Smooth muscle cell (in vitro differentiated cells): ENCODE data around the gene KIAA2012. TPM values are rescaled to one million over a fixed set of nuclear protein-coding genes. Genes with fewer than 3 reads are reported as not detected.

ENCODE experiments used
- DNase-seq: peaks from one replicate; lab custom pipeline; 2025; ENCODE audit not compliant: unreplicated experiment; lab: John Stamatoyannopoulos, UW
- H2AFZ ChIP-seq: fragments of 200-600 bp; sonication (generic); 2 replicates; pipeline ENCODE4 v1.6.0; 2016; ENCODE audit warnings: antibody characterized with exemption, low read depth, mild to moderate bottlenecking
- H3F3A ChIP-seq: fragments of 200-600 bp; sonication (generic); 2 replicates; pipeline ENCODE4 v1.6.0; 2017; ENCODE audit warnings: antibody characterized with exemption, low read depth
- H3K27ac ChIP-seq: fragments of 200-600 bp; sonication (generic); 2 replicates; pipeline ENCODE4 v1.5.1; 2016; ENCODE audit warnings: low read depth, mild to moderate bottlenecking
- H3K27me3 ChIP-seq: fragments of 200-600 bp; sonication (generic); 2 replicates; pipeline ENCODE4 v1.6.1; 2016; ENCODE audit warnings: low read depth, mild to moderate bottlenecking
- H3K36me3 ChIP-seq: fragments of 200-600 bp; sonication (generic); 2 replicates; pipeline ENCODE4 v1.5.1; 2016; ENCODE audit warnings: low read depth
- H3K4me1 ChIP-seq: fragments of 200-600 bp; sonication (generic); 2 replicates; pipeline ENCODE4 v1.5.1; 2016; ENCODE audit warnings: low read depth
- H3K4me2 ChIP-seq: fragments of 200-600 bp; sonication (generic); 2 replicates; pipeline ENCODE4 v1.6.0; 2016; ENCODE audit warnings: mild to moderate bottlenecking
- H3K4me3 ChIP-seq: fragments of 200-600 bp; sonication (generic); 2 replicates; pipeline ENCODE4 v1.5.1; 2016; ENCODE audit warnings: mild to moderate bottlenecking
- H3K79me2 ChIP-seq: fragments of 200-600 bp; sonication (generic); 2 replicates; pipeline ENCODE4 v1.6.0; 2016; ENCODE audit warnings: low read depth, mild to moderate bottlenecking
- H3K9ac ChIP-seq: fragments of 200-600 bp; sonication (generic); 2 replicates; pipeline ENCODE4 v1.6.0; 2016; ENCODE audit warnings: low read depth
- H3K9me3 ChIP-seq: fragments of 200-600 bp; sonication (generic); replicated peaks from 2 replicates; pipeline ENCODE4 v1.5.1; 2016; ENCODE audit warnings: low read depth
- H4K20me1 ChIP-seq: fragments of 200-600 bp; sonication (generic); 2 replicates; pipeline ENCODE4 v1.6.0; 2016; ENCODE audit warnings: low read depth
- WGBS: methylation state at CpG from one replicate; pipeline ENCODE4 v1.1.7; 2016; ENCODE audit warnings: low lambda C conversion rate; 5-methylcytosine and 5-hydroxymethylcytosine counted together
- polyA plus RNA-seq: library from polyadenylated mRNA; unstranded; fragments of >200 nt; fragmentation: Nextera tagmentation; extraction: Ambion mirVana; gene quantifications from 2 replicates; pipeline ENCODE4 v1.2.1, GENCODE V29; 2016
- total RNA-seq: library from RNA; depleted of rRNA; stranded (reverse); fragments of >200 nt; gene quantifications from 2 replicates; pipeline ENCODE4 v1.2.3, GENCODE V29; 2014
- TF ChIP-seq, protein P1 (sequence below): fragments of 200-600 bp; sonication (generic); IDR thresholded peaks from 2 replicates; pipeline ENCODE4 v1.5.1; 2017; ENCODE audit warnings: borderline replicate concordance, mild to moderate bottlenecking, antibody characterized with exemption; ENCODE audit not compliant: insufficient read depth, poor library complexity, severe bottlenecking

Gene KIAA2012
- total and polyA plus RNA-seq, 2 experiments from 2014 or later: not detected

DNA sequence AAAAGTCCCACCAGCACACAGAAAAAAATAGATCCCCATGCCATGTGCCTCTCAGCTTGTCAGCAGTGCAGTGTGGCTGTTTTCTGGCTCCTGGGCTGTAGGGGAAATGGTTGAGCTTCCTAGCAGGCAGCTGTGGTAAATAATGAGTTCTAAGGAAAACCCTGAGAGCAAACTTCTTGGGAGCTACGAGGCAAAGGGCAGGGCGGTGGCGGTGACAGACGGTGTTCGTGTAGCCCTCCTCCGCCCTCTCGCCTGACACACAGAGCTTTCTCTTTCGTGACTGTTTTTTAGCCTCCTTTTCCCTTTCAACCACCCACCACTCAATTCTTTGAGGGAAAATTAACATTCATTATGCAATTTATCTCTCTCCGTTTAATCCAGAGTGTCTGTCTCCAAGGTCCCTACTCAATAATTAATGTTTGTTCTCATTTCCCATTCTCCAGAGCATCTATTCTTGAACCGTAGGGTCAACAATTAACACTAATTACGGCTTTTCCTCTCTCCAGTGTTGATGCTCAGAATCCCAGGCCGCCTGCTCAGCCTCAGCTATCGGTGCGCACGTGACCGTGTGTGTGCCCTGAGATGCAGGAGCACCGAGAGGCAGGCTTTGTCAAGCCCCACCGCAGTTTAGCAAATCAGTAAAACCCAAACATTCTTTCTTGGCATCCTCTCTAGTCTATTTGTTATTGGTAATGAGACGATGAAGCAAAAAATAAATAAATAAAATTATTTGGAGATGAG, 50.1 kb downstream of the KIAA2012 start:
- Histone ChIP-seq H3K27ac (no peak overlapping the region), H3K4me2 (no peak overlapping the region)
- 64% methylated on average over 19 of the region's 19 CpGs for WGBS

DNA sequence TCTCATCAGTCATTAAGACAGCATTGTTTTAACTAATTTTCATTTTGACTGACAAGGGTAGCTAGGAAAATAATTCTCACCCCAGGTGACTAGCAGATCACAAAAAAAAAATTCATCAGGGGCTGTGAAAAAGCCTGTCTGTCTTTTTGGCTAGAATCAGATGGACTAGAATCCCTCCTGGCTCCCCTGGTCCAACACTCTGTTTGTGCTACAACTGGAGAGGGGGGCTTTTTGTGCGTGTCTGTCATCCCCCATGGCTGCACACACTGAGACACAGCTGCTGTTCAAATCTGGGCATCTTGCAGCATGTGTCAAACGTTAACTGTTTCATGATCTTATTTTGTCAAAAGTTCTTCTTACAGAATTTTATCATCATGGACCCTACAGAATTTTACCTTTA, 51.2 kb downstream of the KIAA2012 start:
- Histone ChIP-seq H3K4me1 (peaks cover 17% of the 10 kb centered on the region), H3F3A (no peaks in the 10 kb centered on the region), H3K36me3 (no peaks in the 10 kb centered on the region), H3K9me3 (no peaks in the 10 kb centered on the region), H3K79me2 (no peaks in the 10 kb centered on the region), H3K27ac (no peak overlapping the region), H2AFZ (no peak overlapping the region), H4K20me1 (no peaks in the 10 kb centered on the region), H3K4me3 (no peak overlapping the region), H3K4me2 (no peak overlapping the region), H3K27me3 (no peaks in the 10 kb centered on the region), H3K9ac (no peak overlapping the region)
- no peak for DNase-seq
- TF ChIP-seq, protein P1, sequence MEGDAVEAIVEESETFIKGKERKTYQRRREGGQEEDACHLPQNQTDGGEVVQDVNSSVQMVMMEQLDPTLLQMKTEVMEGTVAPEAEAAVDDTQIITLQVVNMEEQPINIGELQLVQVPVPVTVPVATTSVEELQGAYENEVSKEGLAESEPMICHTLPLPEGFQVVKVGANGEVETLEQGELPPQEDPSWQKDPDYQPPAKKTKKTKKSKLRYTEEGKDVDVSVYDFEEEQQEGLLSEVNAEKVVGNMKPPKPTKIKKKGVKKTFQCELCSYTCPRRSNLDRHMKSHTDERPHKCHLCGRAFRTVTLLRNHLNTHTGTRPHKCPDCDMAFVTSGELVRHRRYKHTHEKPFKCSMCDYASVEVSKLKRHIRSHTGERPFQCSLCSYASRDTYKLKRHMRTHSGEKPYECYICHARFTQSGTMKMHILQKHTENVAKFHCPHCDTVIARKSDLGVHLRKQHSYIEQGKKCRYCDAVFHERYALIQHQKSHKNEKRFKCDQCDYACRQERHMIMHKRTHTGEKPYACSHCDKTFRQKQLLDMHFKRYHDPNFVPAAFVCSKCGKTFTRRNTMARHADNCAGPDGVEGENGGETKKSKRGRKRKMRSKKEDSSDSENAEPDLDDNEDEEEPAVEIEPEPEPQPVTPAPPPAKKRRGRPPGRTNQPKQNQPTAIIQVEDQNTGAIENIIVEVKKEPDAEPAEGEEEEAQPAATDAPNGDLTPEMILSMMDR: no peak
- WGBS: 85% methylated on average over 2 of the region's 2 CpGs

More for the DNA sequence above, 50.1 kb downstream of the KIAA2012 start:
- H3K9me3 ChIP-seq: no peaks in the 10 kb centered on the region
- H4K20me1 ChIP-seq: no peaks in the 10 kb centered on the region
- TF ChIP-seq, protein P1: no peak
- H3K36me3 ChIP-seq: no peaks in the 10 kb centered on the region
- H3K79me2 ChIP-seq: no peaks in the 10 kb centered on the region
- H3K9ac ChIP-seq: no peak overlapping the region
- DNase-seq: no peak
- H3K4me3 ChIP-seq: no peak overlapping the region
- H3F3A ChIP-seq: no peaks in the 10 kb centered on the region
- H3K4me1 ChIP-seq: peaks cover 16% of the 10 kb centered on the region
- no peaks in the 10 kb centered on the region for H3K27me3 ChIP-seq
- H2AFZ ChIP-seq: no peak overlapping the region

DNA sequence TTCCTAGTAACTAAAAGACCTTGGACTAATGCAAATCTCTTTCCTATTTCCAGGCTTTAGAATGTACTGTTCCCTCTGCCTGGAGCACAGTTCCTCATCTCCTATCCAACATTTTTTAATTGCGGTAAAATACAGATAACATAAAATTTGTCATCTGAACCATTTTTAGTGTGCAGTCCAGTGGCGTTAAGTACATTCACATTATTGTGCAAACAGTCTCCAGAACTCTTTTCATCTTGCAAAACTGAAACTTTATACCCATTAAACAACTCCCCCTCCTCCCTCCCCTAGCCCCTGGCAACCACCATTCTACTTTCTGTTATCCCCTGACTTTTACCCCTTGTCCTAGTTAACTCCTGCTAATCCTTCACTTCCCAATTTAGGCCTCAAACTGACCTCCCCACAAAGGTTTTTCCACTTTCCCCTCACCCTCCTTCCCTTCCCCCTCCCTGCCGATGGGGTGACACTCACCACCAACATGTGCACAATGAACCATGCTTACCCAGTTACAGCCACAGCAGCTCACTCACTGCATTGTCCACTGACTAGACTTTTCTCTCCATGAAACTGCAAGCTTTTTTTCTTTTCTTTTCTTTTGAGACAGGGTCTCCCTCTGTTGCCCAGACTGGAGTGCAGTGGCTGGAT, 54.8 kb downstream of the KIAA2012 start:
- no peak overlapping the region for H3K9ac ChIP-seq
- H3K9me3 ChIP-seq: no peaks in the 10 kb centered on the region
- H3F3A ChIP-seq: no peaks in the 10 kb centered on the region
- H3K4me3 ChIP-seq: no peak overlapping the region
- DNase-seq: no peak
- H3K4me1 ChIP-seq: peaks cover 14% of the 10 kb centered on the region
- no peaks in the 10 kb centered on the region for H3K79me2 ChIP-seq
- H2AFZ ChIP-seq: no peak overlapping the region
- no peak overlapping the region for H3K4me2 ChIP-seq
- TF ChIP-seq, protein P1: no peak
- no peaks in the 10 kb centered on the region for H3K36me3 ChIP-seq
- H3K27me3 ChIP-seq: no peaks in the 10 kb centered on the region
- no peaks in the 10 kb centered on the region for H4K20me1 ChIP-seq
- H3K27ac ChIP-seq: no peak overlapping the region
- 70% methylated on average over 3 of the region's 3 CpGs for WGBS

DNA sequence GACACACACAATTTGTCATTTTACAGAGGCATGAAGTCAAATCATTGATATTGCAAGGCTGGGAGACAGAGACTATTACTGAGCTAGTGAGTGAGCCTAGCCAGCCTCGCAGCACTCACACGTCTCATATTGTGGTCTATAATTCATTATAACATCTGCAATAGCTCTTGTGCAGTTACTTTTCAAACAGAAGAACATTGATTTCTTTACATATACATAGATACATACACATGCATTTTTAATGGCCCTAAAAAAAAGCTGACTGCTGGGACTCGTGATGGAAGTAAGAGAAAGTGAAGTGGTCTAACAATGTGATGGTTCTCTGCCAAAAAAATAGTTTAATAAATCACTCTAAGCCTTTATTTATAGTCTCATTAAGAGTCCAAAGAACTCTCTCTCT, 56.8 kb downstream of the KIAA2012 start:
- no peaks in the 10 kb centered on the region for H3K79me2 ChIP-seq
- peaks cover 1% of the 10 kb centered on the region for H4K20me1 ChIP-seq
- no peak for DNase-seq
- H3K4me2 ChIP-seq: no peak overlapping the region
- peaks cover 7% of the 10 kb centered on the region for H3F3A ChIP-seq
- H3K4me3 ChIP-seq: no peak overlapping the region
- H2AFZ ChIP-seq: no peak overlapping the region
- 97% methylated on average over 3 of the region's 3 CpGs for WGBS
- TF ChIP-seq, protein P1: no peak
- no peaks in the 10 kb centered on the region for H3K9me3 ChIP-seq
- peaks cover 10% of the 10 kb centered on the region for H3K4me1 ChIP-seq
- no peaks in the 10 kb centered on the region for H3K27me3 ChIP-seq
- no peak overlapping the region for H3K27ac ChIP-seq
- H3K36me3 ChIP-seq: no peaks in the 10 kb centered on the region
- no peak overlapping the region for H3K9ac ChIP-seq
